ENCODE data around the gene MYNN. TPM values are rescaled to one million over a fixed set of nuclear protein-coding genes. Genes with fewer than 3 reads are reported as not detected.

The MYNN gene
- total RNA-seq: 21.1 and 23.6 TPM in 2 replicates

GRCh38 chr3:169772897-169773816 is at the start of gene MYNN:
TSS of gene MYNN (plus strand) at chr3:169773396. CDS start at chr3:169774296, 900 bp downstream.

GRCh38 chr3:169764882-169765612 is 8.1 kb upstream of the MYNN start, which contains the start of gene TERC:
TSS of gene TERC (minus strand) at chr3:169765060.

DNA sequence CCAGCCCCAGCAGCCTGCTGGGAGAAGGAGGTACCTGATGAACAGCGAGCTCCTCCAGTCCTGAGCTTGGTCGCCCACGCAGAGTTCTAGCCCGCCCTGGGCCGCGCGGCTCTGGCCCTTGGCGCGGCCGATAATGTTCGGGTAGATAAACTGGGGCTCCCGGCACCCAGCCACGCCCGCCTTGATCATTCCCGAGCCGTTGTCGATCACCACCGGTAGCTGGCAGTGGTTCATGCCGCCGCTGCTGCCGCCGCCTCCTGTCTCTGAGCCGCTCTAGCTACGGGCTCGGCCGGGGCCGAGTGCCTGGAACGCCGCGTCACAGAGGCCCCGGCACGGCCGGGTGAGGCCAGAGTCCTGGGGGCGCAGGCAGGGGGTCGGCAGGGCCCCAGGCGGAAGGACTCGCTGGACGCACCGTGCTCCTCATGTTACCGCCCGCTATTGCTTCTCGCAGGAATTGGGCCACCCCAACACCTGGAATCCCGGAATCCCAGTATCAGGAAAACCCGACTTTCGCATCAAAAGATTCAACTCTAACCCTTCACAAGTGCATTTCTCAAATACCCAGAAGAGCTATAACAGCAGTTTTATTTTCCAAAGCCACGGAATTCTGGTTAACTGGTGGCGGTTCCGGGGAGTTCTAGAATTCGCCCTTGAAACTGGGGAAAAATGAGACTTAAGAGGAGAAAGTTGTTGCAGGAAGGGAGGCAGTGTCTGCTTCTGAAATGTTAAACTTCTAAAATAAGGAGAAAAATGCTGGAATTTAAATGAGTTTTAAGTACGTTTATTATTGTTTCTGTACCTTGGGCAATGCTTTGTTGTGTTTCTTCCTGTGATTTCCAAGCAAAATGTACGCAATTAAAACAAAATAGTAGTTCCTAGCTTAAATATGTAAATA is 3.7 kb upstream of the MYNN start, which contains the start of gene ACTRT3:
Gene ACTRT3 (minus strand): TSS at position 275 of the 895 bp plus-strand sequence. CDS start 41 bp downstream, at position 234.

GRCh38 chr3:169812332-169813235 is 39.4 kb downstream of the MYNN start, which contains the start of the genes LRRC34 and LRRIQ4:
TSS of gene LRRC34 (minus strand) at chr3:169812904. CDS start at chr3:169812548, 356 bp downstream.
TSS of gene LRRIQ4 (plus strand) at chr3:169812870. CDS start at chr3:169821922, 9,052 bp downstream.

Other genes with a start within 250 kb of the MYNN start
- gene MECOM, start 109.7 kb upstream of the MYNN start, total RNA-seq: 14.1 and 32.2 TPM in 2 replicates
- 199 and 580 TPM in 2 replicates for gene TERC, start 8.3 kb upstream of the MYNN start, total RNA-seq
- gene ACTRT3, start 3.8 kb upstream of the MYNN start, total RNA-seq: 3.1 and 4.4 TPM in 2 replicates
- gene LRRIQ4, start 39.5 kb downstream of the MYNN start, total RNA-seq: 0.19 TPM in 1 of 2 replicates, not detected in the other
- 1.1 and 2.9 TPM in 2 replicates for gene LRRC34, start 39.5 kb downstream of the MYNN start, total RNA-seq
- not detected in 2 replicates for gene LRRC31, start 96.5 kb downstream of the MYNN start, total RNA-seq
- not detected in 2 replicates for gene SAMD7, start 138.2 kb downstream of the MYNN start, total RNA-seq
- 65.7 and 82.4 TPM in 2 replicates for gene SEC62, start 193.4 kb downstream of the MYNN start, total RNA-seq

All from regular cardiac myocyte (primary cell).